IMR-90 (cell line): Measurements from ENCODE around the gene SPTB. TPM values are rescaled to one million over a fixed set of nuclear protein-coding genes. Genes with fewer than 3 reads are reported as not detected.

ENCODE experiments used
- ATAC-seq: fragments of 200-7000 bp; cut with Tn5 transposase; 2 replicates; pipeline ENCODE4 v1.9.1; 2020; ENCODE audit warnings: low read depth, mild to moderate bottlenecking, moderate library complexity
- BruUV-seq: library from RNA; stranded (reverse); fragments of 400-500 nt; replicated peaks from 2 replicates; lab custom pipeline; 2021; lab: Mats Ljungman, UMichigan
- CTCF ChIA-PET: fragments of 300-600 bp; formaldehyde crosslinking; extraction: SDS; loops from one replicate; lab custom pipeline; 2021; ENCODE audit warnings: antibody characterized with exemption; lab: Yijun Ruan, JAX
- POLR2A ChIA-PET: fragments of 300-600 bp; sonication (Branson Sonifier 250); formaldehyde crosslinking; loops from one replicate; lab custom pipeline; 2022; ENCODE audit warnings: antibody characterized with exemption; ENCODE audit not compliant: unreplicated experiment; lab: Charles Lee
- DNase-seq: peaks from one replicate; pipeline ENCODE4 v3.0.0; 2013
- H2AFZ ChIP-seq: replicated peaks from 2 replicates; pipeline ENCODE3; 2013; ENCODE audit warnings: low read length, mild to moderate bottlenecking; ENCODE audit not compliant: poor library complexity
- H2AK5ac ChIP-seq: 2 replicates; pipeline ENCODE4 v1.6.1; 2013; ENCODE audit warnings: low read depth, low read length, inconsistent platforms
- H2AK9ac ChIP-seq: replicated peaks from 2 replicates; pipeline ENCODE3; 2013; ENCODE audit warnings: mild to moderate bottlenecking, low read depth, low read length, moderate library complexity; ENCODE audit not compliant: poor library complexity
- H2BK120ac ChIP-seq: 2 replicates; pipeline ENCODE4 v1.6.1; 2013; ENCODE audit warnings: low read depth, low read length, inconsistent platforms
- H2BK15ac ChIP-seq: 3 replicates; pipeline ENCODE4 v1.6.1; 2013; ENCODE audit warnings: low read depth, low read length, inconsistent platforms
- H2BK20ac ChIP-seq: 2 replicates; pipeline ENCODE4 v1.6.1; 2013; ENCODE audit warnings: low read depth, mild to moderate bottlenecking, inconsistent platforms, low read length, moderate library complexity
- H2BK5ac ChIP-seq: 2 replicates; pipeline ENCODE4 v1.6.1; 2013; ENCODE audit warnings: mild to moderate bottlenecking, low read depth, low read length, inconsistent platforms; ENCODE audit not compliant: poor library complexity, severe bottlenecking
- H3K14ac ChIP-seq: replicated peaks from 2 replicates; pipeline ENCODE4 v1.6.1; 2013; ENCODE audit warnings: low read depth, low read length, inconsistent platforms
- H3K18ac ChIP-seq: 2 replicates; pipeline ENCODE4 v1.6.1; 2013; ENCODE audit warnings: low read depth, low read length, control low read depth
- H3K23ac ChIP-seq: 2 replicates; pipeline ENCODE4 v1.6.1; 2013; ENCODE audit warnings: low read depth, low read length, inconsistent platforms
- H3K27ac ChIP-seq: 2 replicates; pipeline ENCODE4 v1.5.1; 2013; ENCODE audit warnings: mild to moderate bottlenecking, control low read depth, low read length; ENCODE audit not compliant: insufficient read depth
- H3K27me3 ChIP-seq: 2 replicates; pipeline ENCODE4 v1.6.1; 2013; ENCODE audit warnings: low read length; ENCODE audit not compliant: control insufficient read depth, insufficient read depth
- H3K36me3 ChIP-seq: 2 replicates; pipeline ENCODE4 v1.6.1; 2013; ENCODE audit warnings: low read length, mixed read lengths; ENCODE audit not compliant: control insufficient read depth, insufficient read depth
- H3K4ac ChIP-seq: 2 replicates; pipeline ENCODE4 v1.6.1; 2013; ENCODE audit warnings: low read depth, low read length, inconsistent platforms
- H3K4me1 ChIP-seq: 2 replicates; pipeline ENCODE4 v1.6.1; 2013; ENCODE audit warnings: low read length, mixed read lengths; ENCODE audit not compliant: control insufficient read depth, insufficient read depth
- H3K4me2 ChIP-seq: 2 replicates; pipeline ENCODE4 v1.6.1; 2013; ENCODE audit warnings: low read depth, mild to moderate bottlenecking, control low read depth, low read length, moderate library complexity
- H3K4me3 ChIP-seq: 2 replicates; pipeline ENCODE4 v1.5.1; 2013; ENCODE audit warnings: low read depth, mild to moderate bottlenecking, control low read depth, low read length, moderate library complexity; ENCODE audit not compliant: insufficient read depth
- H3K56ac ChIP-seq: 2 replicates; pipeline ENCODE4 v1.6.1; 2013; ENCODE audit warnings: low read length, inconsistent platforms; ENCODE audit not compliant: insufficient read depth; ENCODE audit errors: extremely low read depth
- H3K79me1 ChIP-seq, 2 experiments: 2 replicates each; pipeline ENCODE4 v1.6.1; 2013; ENCODE audit warnings: low read length in 2 of 2, inconsistent platforms in 1 of 2, low read depth in 1 of 2
- H3K9ac ChIP-seq: 2 replicates; pipeline ENCODE4 v1.6.1; 2013; ENCODE audit warnings: low read depth, low read length, control low read depth
- H3K9me1 ChIP-seq: 2 replicates; pipeline ENCODE4 v1.6.1; 2013; ENCODE audit warnings: low read length, inconsistent platforms; ENCODE audit not compliant: insufficient read depth
- H3K9me3 ChIP-seq: 2 replicates; pipeline ENCODE4 v1.6.1; 2013; ENCODE audit warnings: low read length; ENCODE audit not compliant: control insufficient read depth, insufficient read depth
- H4K20me1 ChIP-seq: 2 replicates; pipeline ENCODE4 v1.6.1; 2013; ENCODE audit warnings: low read length, inconsistent platforms; ENCODE audit not compliant: insufficient read depth
- H4K5ac ChIP-seq: 2 replicates; pipeline ENCODE4 v1.6.1; 2013; ENCODE audit warnings: mild to moderate bottlenecking, low read depth, low read length, control low read depth
- H4K8ac ChIP-seq, 2 experiments: 2 replicates each; pipeline ENCODE4 v1.6.1; 2013; ENCODE audit warnings: low read depth in 2 of 2, low read length in 2 of 2, control low read depth in 1 of 2, inconsistent platforms in 1 of 2
- H4K91ac ChIP-seq: 2 replicates; pipeline ENCODE4 v1.6.1; 2013; ENCODE audit warnings: low read depth, low read length, inconsistent platforms; ENCODE audit not compliant: insufficient read depth
- BHLHE40 ChIP-seq: fragments of 150-350 bp; IDR thresholded peaks from 2 replicates; pipeline ENCODE4 v1.6.1; 2016; ENCODE audit warnings: mild to moderate bottlenecking, low read depth, low read length
- CEBPB ChIP-seq: IDR thresholded peaks from 2 replicates; pipeline ENCODE4 v1.6.1; 2012; ENCODE audit warnings: low read depth, low read length, improper control_type of control experiment
- CHD1 ChIP-seq: IDR thresholded peaks from 2 replicates; pipeline ENCODE4 v1.6.1; 2012; ENCODE audit warnings: low read depth, low read length, improper control_type of control experiment
- FOS ChIP-seq: fragments of 150-350 bp; IDR thresholded peaks from 2 replicates; pipeline ENCODE4 v1.6.1; 2016; ENCODE audit warnings: low read depth, low read length
- USF2 ChIP-seq: fragments of 150-350 bp; IDR thresholded peaks from 2 replicates; pipeline ENCODE4 v1.6.1; 2017; ENCODE audit warnings: mild to moderate bottlenecking, antibody characterized with exemption, low read length, low read depth
- WGBS, 2 experiments: methylation state at CpG; one replicate each; pipeline versions ENCODE4 v1.1.5 to v1.1.7; 2013; ENCODE audit warnings: missing lambda C conversion rate in 2 of 2; ENCODE audit not compliant: insufficient read length in 1 of 2; ENCODE audit errors: extremely low coverage in 2 of 2; 5-methylcytosine and 5-hydroxymethylcytosine counted together
- dilution Hi-C: fragments of 300-500 bp; cut with HindIII; formaldehyde crosslinking; loops from one replicate; pipeline ENCODE4 v1.14.3; 2018; ENCODE audit warnings: low sequenced_read_pairs; ENCODE audit not compliant: unreplicated experiment
- in situ Hi-C: fragments of 300-500 bp; cut with MboI; formaldehyde crosslinking; loops from 3 replicates; pipeline ENCODE4 v1.14.3; 2019; ENCODE audit warnings: low sequenced_read_pairs, inconsistent platforms, mixed read lengths
- intact Hi-C: fragments of 100-400 bp; cut with micrococcal nuclease; formaldehyde crosslinking; loops from 2 replicates; pipeline ENCODE4 v1.10.0; 2022
- polyA plus RNA-seq, 3 experiments: library from polyadenylated mRNA; depleted of rRNA; stranded (reverse); fragments of >200 nt; gene quantifications; 2 replicates each; pipeline ENCODE4 v1.2.3, GENCODE V29; 2012; ENCODE audit warnings: low replicate concordance in 1 of 3
- total RNA-seq: library from RNA; depleted of rRNA; stranded (reverse); fragments of >200 nt; gene quantifications from 2 replicates; pipeline ENCODE4 v1.2.3, GENCODE V29; 2012

The SPTB gene
- total and polyA plus RNA-seq, 2 of the 4 experiments (the other 2 are of a cell fraction): under 0.01 to 0.07 TPM

GRCh38 chr14:64899958-64900357 is 20.3 kb upstream of the SPTB start:
- Histone ChIP-seq H3K9ac (no peak overlapping the region), H3K27ac (no peak overlapping the region), H3K14ac (no peak overlapping the region), H2BK15ac (no peak overlapping the region), H2AK9ac (no peak overlapping the region), H3K4me3 (no peak overlapping the region), H4K20me1 (no peaks in the 10 kb centered on the region), H3K9me1 (no peaks in the 10 kb centered on the region), H3K27me3 (peaks cover 41% of the 10 kb centered on the region), H4K91ac (no peak overlapping the region), H2AK5ac (no peak overlapping the region), H3K23ac (no peak overlapping the region), H2BK20ac (no peak overlapping the region), H2AFZ (no peak overlapping the region), H2BK120ac (no peak overlapping the region), H3K4me1 (no peaks in the 10 kb centered on the region), H3K18ac (no peak overlapping the region), H3K4ac (no peak overlapping the region), H3K56ac (no peak overlapping the region), H4K5ac (no peak overlapping the region), H4K8ac (no peak overlapping the region), H2BK5ac (no peak overlapping the region), H3K9me3 (no peaks in the 10 kb centered on the region), H3K79me1 (no peaks in the 10 kb centered on the region), H3K4me2 (no peak overlapping the region), H3K36me3 (no peaks in the 10 kb centered on the region)
- intact Hi-C loops (no loop called here), in situ Hi-C loops (loop anchor here (5.0 to 25.0 kb wide), 3 partner anchors 228 to 545 kb away; partner anchors contain the start of genes HSPA2 and PPP1R36), dilution Hi-C loops (no loop called here)
- no TSS peak for BruUV-seq
- ChIA-PET POLR2A (no interaction called here), CTCF (interaction anchor here (1.0 kb wide), 1 partner anchor 9 kb away, joined by 5 read pairs; no protein-coding TSS in a partner anchor)
- DNase-seq (peak; percentile 22), ATAC-seq (no peak)
- TF ChIP-seq CEBPB (no peak), CHD1 (no peak), FOS (no peak), BHLHE40 (no peak), USF2 (no peak)
- no CpG with 5 or more reads among the region's 1 CpG for WGBS, 2 experiments
